ENCODE results near the gene DOCK7.

DNA sequence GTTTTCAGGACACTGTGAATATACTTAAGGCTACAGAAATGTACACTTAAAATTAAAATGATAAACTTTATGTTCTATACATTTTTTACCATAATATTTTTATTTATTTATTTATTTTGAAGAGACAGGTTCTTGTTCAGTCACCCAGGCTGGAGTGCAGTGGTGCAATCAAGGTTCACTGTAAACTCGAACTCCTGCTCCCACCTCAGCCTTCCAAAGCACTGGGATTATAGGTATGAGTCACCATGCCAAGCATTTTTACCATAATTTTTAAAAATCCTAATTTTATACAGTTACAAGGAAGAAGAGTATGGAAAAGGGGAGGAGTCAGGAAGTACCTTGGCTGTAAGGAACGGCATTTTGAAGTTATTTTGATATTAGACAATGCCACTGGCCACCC lies 114.5 kb downstream of the DOCK7 start:
- TF ChIP-seq, protein P1, sequence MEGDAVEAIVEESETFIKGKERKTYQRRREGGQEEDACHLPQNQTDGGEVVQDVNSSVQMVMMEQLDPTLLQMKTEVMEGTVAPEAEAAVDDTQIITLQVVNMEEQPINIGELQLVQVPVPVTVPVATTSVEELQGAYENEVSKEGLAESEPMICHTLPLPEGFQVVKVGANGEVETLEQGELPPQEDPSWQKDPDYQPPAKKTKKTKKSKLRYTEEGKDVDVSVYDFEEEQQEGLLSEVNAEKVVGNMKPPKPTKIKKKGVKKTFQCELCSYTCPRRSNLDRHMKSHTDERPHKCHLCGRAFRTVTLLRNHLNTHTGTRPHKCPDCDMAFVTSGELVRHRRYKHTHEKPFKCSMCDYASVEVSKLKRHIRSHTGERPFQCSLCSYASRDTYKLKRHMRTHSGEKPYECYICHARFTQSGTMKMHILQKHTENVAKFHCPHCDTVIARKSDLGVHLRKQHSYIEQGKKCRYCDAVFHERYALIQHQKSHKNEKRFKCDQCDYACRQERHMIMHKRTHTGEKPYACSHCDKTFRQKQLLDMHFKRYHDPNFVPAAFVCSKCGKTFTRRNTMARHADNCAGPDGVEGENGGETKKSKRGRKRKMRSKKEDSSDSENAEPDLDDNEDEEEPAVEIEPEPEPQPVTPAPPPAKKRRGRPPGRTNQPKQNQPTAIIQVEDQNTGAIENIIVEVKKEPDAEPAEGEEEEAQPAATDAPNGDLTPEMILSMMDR (conservative IDR thresholded peaks at IDR 0.05; ENCODE audit: low read length), result no peak
- no peak for TF ChIP-seq EZH2phosphoT487 (IDR thresholded peaks at IDR 0.05; ENCODE audit: borderline replicate concordance)
